DND-41 (cell line): ENCODE data around the gene HIVEP1.

Source experiments
- ATAC-seq: fragments of 200-7000 bp; cut with Tn5 transposase; 3 replicates; pipeline ENCODE4 v1.9.1; 2021; ENCODE audit warnings: low read depth; ENCODE audit not compliant: insufficient read depth
- DNase-seq: peaks from one replicate; pipeline ENCODE4 v3.0.0-alpha.2; 2020
- H2AFZ ChIP-seq: 2 replicates; pipeline ENCODE4 v1.6.0; 2012; ENCODE audit warnings: low read depth, low read length
- H3K27ac ChIP-seq: 2 replicates; pipeline ENCODE4 v1.5.1; 2012; ENCODE audit warnings: low read length, inconsistent platforms
- H3K27me3 ChIP-seq: fragments of 200-600 bp; sonication (generic); 2 replicates; pipeline ENCODE4 v1.6.0; 2012; ENCODE audit warnings: low read length, mild to moderate bottlenecking, inconsistent platforms; ENCODE audit not compliant: insufficient read depth, poor library complexity
- H3K36me3 ChIP-seq: 2 replicates; pipeline ENCODE4 v1.5.1; 2012; ENCODE audit warnings: low read length, inconsistent platforms; ENCODE audit not compliant: insufficient read depth
- H3K4me1 ChIP-seq: 2 replicates; pipeline ENCODE4 v1.5.1; 2012; ENCODE audit warnings: mild to moderate bottlenecking, low read length; ENCODE audit not compliant: insufficient read depth
- H3K4me2 ChIP-seq: 2 replicates; pipeline ENCODE4 v1.6.0; 2012; ENCODE audit warnings: mild to moderate bottlenecking, moderate library complexity, low read length, inconsistent platforms; ENCODE audit not compliant: insufficient read depth
- H3K4me3 ChIP-seq, 2 experiments: fragments of 200-600 bp in 1 of 2; shearing (Covaris generic) in 1 of 2; 2 replicates each; pipeline ENCODE4 v1.5.1; 2012 to 2016; ENCODE audit warnings: inconsistent platforms in 2 of 2, low read length in 2 of 2, mild to moderate bottlenecking in 2 of 2, low read depth in 1 of 2, moderate library complexity in 1 of 2
- H3K79me2 ChIP-seq: 2 replicates; pipeline ENCODE4 v1.6.0; 2012; ENCODE audit warnings: low read length, inconsistent platforms; ENCODE audit not compliant: insufficient read depth
- H3K9ac ChIP-seq: 2 replicates; pipeline ENCODE4 v1.6.0; 2012; ENCODE audit warnings: low read depth, mild to moderate bottlenecking, inconsistent platforms, low read length, moderate library complexity
- H3K9me3 ChIP-seq: 2 replicates; pipeline ENCODE4 v1.5.1; 2012; ENCODE audit warnings: low read length, moderate library complexity, mild to moderate bottlenecking, inconsistent platforms; ENCODE audit not compliant: insufficient read depth, severe bottlenecking
- H4K20me1 ChIP-seq: 2 replicates; pipeline ENCODE4 v1.6.0; 2012; ENCODE audit warnings: low read length; ENCODE audit not compliant: insufficient read depth
- CTCF ChIP-seq: IDR thresholded peaks from 2 replicates; pipeline ENCODE4 v1.5.1; 2012; ENCODE audit warnings: borderline replicate concordance, low read length, moderate library complexity, mild to moderate bottlenecking; ENCODE audit not compliant: poor library complexity, severe bottlenecking; ENCODE audit errors: extremely low read depth
- EZH2 ChIP-seq: IDR thresholded peaks from 3 replicates; pipeline ENCODE4 v1.6.1; 2012; ENCODE audit warnings: borderline replicate concordance, low read depth, mild to moderate bottlenecking, moderate library complexity, low read length, inconsistent platforms; ENCODE audit not compliant: severe bottlenecking

HIVEP1 gene

DNA sequence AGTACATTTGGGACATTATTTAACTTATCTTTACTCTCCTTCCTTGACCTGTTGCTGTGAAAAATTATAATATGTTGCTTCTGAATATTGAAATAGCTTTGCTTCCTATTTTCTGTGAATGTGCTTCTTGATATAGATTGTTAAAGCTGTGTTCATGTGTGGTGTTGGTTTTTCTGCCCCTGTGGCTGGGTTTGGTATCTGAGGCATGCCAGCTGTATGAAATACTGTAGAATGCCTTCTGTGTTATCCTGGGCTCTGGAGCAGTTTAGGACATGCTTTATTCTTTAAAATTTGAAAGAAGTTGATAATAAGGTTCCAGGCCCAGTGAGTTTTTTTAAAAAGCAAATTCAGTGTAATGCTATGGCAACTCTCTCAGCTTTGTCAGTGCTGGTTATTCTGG, 71.7 kb downstream of the HIVEP1 start:
- no peak for TF ChIP-seq CTCF
- no peak for TF ChIP-seq EZH2
- H3K27ac ChIP-seq, result no peak overlapping the region
- no peak overlapping the region for H3K4me3 ChIP-seq
- H3K36me3 ChIP-seq, result no peaks in the 10 kb centered on the region
- no peak overlapping the region for H3K4me2 ChIP-seq
- H3K9me3 ChIP-seq, result no peaks in the 10 kb centered on the region
- peaks cover 2% of the 10 kb centered on the region for H3K27me3 ChIP-seq
- no peak for DNase-seq
- no peak for ATAC-seq
- peaks cover 2% of the 10 kb centered on the region; the same call in 1 of the 2 replicates for H4K20me1 ChIP-seq
- no peak overlapping the region for H3K9ac ChIP-seq
- H2AFZ ChIP-seq, result no peak overlapping the region
- no peaks in the 10 kb centered on the region for H3K79me2 ChIP-seq
- no peaks in the 10 kb centered on the region for H3K4me1 ChIP-seq

DNA sequence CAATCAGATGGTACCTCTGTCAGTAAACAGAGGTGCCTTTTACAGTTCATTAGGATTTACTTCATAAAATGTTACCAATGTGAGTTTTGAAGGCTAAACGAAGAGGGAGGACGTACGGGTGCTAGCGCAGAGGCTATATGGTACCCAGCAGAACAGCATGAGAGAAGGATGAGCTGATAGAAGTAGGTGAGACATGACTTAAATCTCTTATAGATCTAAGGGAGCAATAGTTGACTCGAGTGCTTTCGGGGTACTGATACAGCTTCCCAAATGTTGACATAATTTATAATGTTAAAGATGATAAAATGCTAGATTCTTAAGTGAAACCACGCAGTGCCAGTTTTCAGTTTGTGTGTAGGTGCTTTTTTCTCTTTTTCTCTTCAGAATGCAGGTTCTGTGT, 72.6 kb downstream of the HIVEP1 start:
- no peaks in the 10 kb centered on the region for H3K79me2 ChIP-seq
- no peak for ATAC-seq

GRCh38 chr6:12088531-12088930, 76.4 kb downstream of the HIVEP1 start:
- Histone ChIP-seq H3K4me2 (no peak overlapping the region), H4K20me1 (no peaks in the 10 kb centered on the region), H3K4me3 (no peak overlapping the region), H3K9me3 (no peaks in the 10 kb centered on the region), H3K9ac (no peak overlapping the region), H3K36me3 (no peaks in the 10 kb centered on the region), H3K27ac (no peak overlapping the region), H3K4me1 (no peaks in the 10 kb centered on the region), H3K27me3 (no peaks in the 10 kb centered on the region), H2AFZ (no peak overlapping the region), H3K79me2 (no peaks in the 10 kb centered on the region)
- no peak for DNase-seq
- TF ChIP-seq EZH2 (no peak), CTCF (no peak)
- no peak for ATAC-seq

More for the DNA sequence above, 72.6 kb downstream of the HIVEP1 start:
- Histone ChIP-seq H3K4me3 (no peak overlapping the region), H3K4me1 (no peaks in the 10 kb centered on the region), H3K9me3 (no peaks in the 10 kb centered on the region), H3K9ac (no peak overlapping the region), H3K27ac (no peak overlapping the region), H4K20me1 (peaks cover 2% of the 10 kb centered on the region; the same call in 1 of the 2 replicates), H3K27me3 (peaks cover 2% of the 10 kb centered on the region), H2AFZ (no peak overlapping the region), H3K36me3 (no peaks in the 10 kb centered on the region), H3K4me2 (no peak overlapping the region)
- DNase-seq, result no peak
- TF ChIP-seq EZH2 (no peak), CTCF (no peak)

GRCh38 chr6:12090714-12091113, 78.6 kb downstream of the HIVEP1 start:
- no peaks in the 10 kb centered on the region for H3K79me2 ChIP-seq
- ATAC-seq, result no peak

More at GRCh38 chr6:12090714-12091113, 78.6 kb downstream of the HIVEP1 start:
- Histone ChIP-seq H3K4me2 (no peak overlapping the region), H3K4me1 (no peaks in the 10 kb centered on the region), H3K9me3 (no peaks in the 10 kb centered on the region), H3K27ac (no peak overlapping the region), H3K36me3 (no peaks in the 10 kb centered on the region), H4K20me1 (no peaks in the 10 kb centered on the region), H3K27me3 (no peaks in the 10 kb centered on the region), H2AFZ (no peak overlapping the region), H3K4me3 (no peak overlapping the region), H3K9ac (no peak overlapping the region)
- no peak for DNase-seq
- TF ChIP-seq CTCF (no peak), EZH2 (no peak)
